ENCODE measurements around the gene BCDIN3D. TPM values are rescaled to one million over a fixed set of nuclear protein-coding genes. Genes with fewer than 3 reads are reported as not detected.

BCDIN3D gene
- total RNA-seq, 3 donors from 2014 or later, result 2.2 to 6.0 (median 3.9) TPM

- H3K36me3 ChIP-seq, result no peaks in the 10 kb centered on the region
Measured at GRCh38 chr12:49789992-49790391, 52.9 kb downstream of the BCDIN3D start.

DNA sequence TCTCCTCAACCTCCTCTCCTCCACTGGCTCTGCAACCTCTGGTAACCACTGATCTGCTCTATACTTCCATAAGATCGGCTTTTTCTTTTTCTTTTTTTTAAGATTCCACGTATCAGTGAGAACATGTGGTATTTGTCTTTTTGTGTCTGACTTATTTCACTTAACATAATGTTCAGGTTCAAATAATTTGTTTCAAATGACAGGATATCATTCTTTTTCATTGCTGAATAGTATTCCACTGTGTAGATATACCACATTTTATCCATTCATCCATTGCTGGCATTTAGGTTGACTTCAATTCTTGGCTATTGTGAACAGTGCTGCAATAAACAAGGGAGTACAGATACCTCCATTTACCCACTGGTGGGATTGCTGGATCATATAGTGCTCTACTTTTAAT, 55.2 kb downstream of the BCDIN3D start:
- intact Hi-C loops (cut with DNase I; ENCODE audit: low total_unique reads), result no loop called here
- Histone ChIP-seq H3K9me3 (no peaks in the 10 kb centered on the region), H3K4me1 (no peaks in the 10 kb centered on the region), H3K27me3 (no peaks in the 10 kb centered on the region), H3K27ac (no peak overlapping the region), H3K4me3 (no peak overlapping the region), H3K36me3 (no peaks in the 10 kb centered on the region)
- DNase-seq (ENCODE audit: low spot score in 2 of 2), result no peak
- TF ChIP-seq POLR2A (IDR thresholded peaks at IDR 0.05) (no peak), POLR2AphosphoS5 (IDR thresholded peaks at IDR 0.05) (no peak)
- TF ChIP-seq, protein P1, sequence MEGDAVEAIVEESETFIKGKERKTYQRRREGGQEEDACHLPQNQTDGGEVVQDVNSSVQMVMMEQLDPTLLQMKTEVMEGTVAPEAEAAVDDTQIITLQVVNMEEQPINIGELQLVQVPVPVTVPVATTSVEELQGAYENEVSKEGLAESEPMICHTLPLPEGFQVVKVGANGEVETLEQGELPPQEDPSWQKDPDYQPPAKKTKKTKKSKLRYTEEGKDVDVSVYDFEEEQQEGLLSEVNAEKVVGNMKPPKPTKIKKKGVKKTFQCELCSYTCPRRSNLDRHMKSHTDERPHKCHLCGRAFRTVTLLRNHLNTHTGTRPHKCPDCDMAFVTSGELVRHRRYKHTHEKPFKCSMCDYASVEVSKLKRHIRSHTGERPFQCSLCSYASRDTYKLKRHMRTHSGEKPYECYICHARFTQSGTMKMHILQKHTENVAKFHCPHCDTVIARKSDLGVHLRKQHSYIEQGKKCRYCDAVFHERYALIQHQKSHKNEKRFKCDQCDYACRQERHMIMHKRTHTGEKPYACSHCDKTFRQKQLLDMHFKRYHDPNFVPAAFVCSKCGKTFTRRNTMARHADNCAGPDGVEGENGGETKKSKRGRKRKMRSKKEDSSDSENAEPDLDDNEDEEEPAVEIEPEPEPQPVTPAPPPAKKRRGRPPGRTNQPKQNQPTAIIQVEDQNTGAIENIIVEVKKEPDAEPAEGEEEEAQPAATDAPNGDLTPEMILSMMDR (IDR thresholded peaks at IDR 0.05), result no peak

More at GRCh38 chr12:49789992-49790391, 52.9 kb downstream of the BCDIN3D start:
- Histone ChIP-seq H3K9me3 (no peaks in the 10 kb centered on the region), H3K27ac (no peak overlapping the region), H3K27me3 (no peaks in the 10 kb centered on the region), H3K4me3 (no peak overlapping the region), H3K4me1 (no peaks in the 10 kb centered on the region)
- TF ChIP-seq, protein P1 (IDR thresholded peaks at IDR 0.05), result no peak
- TF ChIP-seq POLR2A (IDR thresholded peaks at IDR 0.05) (no peak), POLR2AphosphoS5 (IDR thresholded peaks at IDR 0.05) (no peak)
- no peak for DNase-seq (ENCODE audit: low spot score in 2 of 2)
- intact Hi-C loops (cut with DNase I; ENCODE audit: low total_unique reads), result no loop called here

Other genes with a start within 250 kb of the BCDIN3D start
- under 1 TPM; 0.59 to 0.98 (median 0.96) TPM for gene FAM186B, start 237.5 kb downstream of the BCDIN3D start, total RNA-seq
- gene PRPF40B, start 219.5 kb downstream of the BCDIN3D start, total RNA-seq, result 10 to 100 TPM; 10.4 to 34.0 (median 32.8) TPM
- 10 to 100 TPM in 2 of 3 donors, 1 to 10 TPM in 1; 9.8 to 13.8 (median 13.3) TPM for gene FMNL3, start 135.7 kb downstream of the BCDIN3D start, total RNA-seq
- 100 to 1,000 TPM; 364 to 620 (median 409) TPM for gene TMBIM6, start 101.5 kb downstream of the BCDIN3D start, total RNA-seq
- gene NCKAP5L, start 14.7 kb downstream of the BCDIN3D start, total RNA-seq, result 10 to 100 TPM; 11.4 to 15.8 (median 12.1) TPM
- 1 to 10 TPM in 2 of 3 donors, under 1 TPM in 1; 0.64 to 1.9 (median 1.3) TPM for gene FAIM2, start 60.8 kb upstream of the BCDIN3D start, total RNA-seq
- gene AQP2, start 107.6 kb upstream of the BCDIN3D start, total RNA-seq, result not detected
- 1 to 10 TPM in 2 of 3 donors, not detected in 1; 3.1 to 4.6 TPM for gene AQP5, start 118.8 kb upstream of the BCDIN3D start, total RNA-seq
- under 1 TPM in 1 of 3 donors, not detected in 2; 0.16 TPM for gene AQP6, start 129.8 kb upstream of the BCDIN3D start, total RNA-seq
- gene RACGAP1, start 182.4 kb upstream of the BCDIN3D start, total RNA-seq, result 10 to 100 TPM in 2 of 3 donors, 1 to 10 TPM in 1; 7.5 to 33.9 (median 11.1) TPM
- under 1 TPM; 0.80 to 0.98 (median 0.88) TPM for gene ASIC1, start 214.5 kb upstream of the BCDIN3D start, total RNA-seq
- 10 to 100 TPM; 50.6 to 56.7 (median 51.5) TPM for gene SMARCD1, start 242.2 kb upstream of the BCDIN3D start, total RNA-seq